GM18951 (cell line): ENCODE data around the gene EVA1C.
A peak's percentile ranks its signal among the peaks of the same experiment; 100 is the strongest.
"Not testable (repeated sequence)": the region's sequence is repeated elsewhere in the genome, so short reads cannot be mapped to it uniquely, and the experiment has no call there.

Experiments used
- POLR2A ChIP-seq: IDR thresholded peaks from 4 replicates; pipeline ENCODE4 v1.6.1; 2011; ENCODE audit warnings: mild to moderate bottlenecking; ENCODE audit not compliant: insufficient read length, insufficient read depth; ENCODE audit errors: extremely low read depth
- in situ Hi-C: fragments of 300-500 bp; cut with MboI; formaldehyde crosslinking; loops from one replicate; pipeline ENCODE4 v1.12.0; 2022; ENCODE audit warnings: low sequenced_read_pairs, mixed read lengths, inconsistent platforms; ENCODE audit not compliant: unreplicated experiment

Gene EVA1C

GRCh38 chr21:32382108-32382644 is 30.3 kb upstream of the EVA1C start:
- in situ Hi-C loops: no loop called here
- no peak for TF ChIP-seq POLR2A

- in situ Hi-C loops: no loop called here
- TF ChIP-seq POLR2A: no peak
Observed at GRCh38 chr21:32383812-32384211, 28.7 kb upstream of the EVA1C start.

GRCh38 chr21:32386195-32386870 is 26.2 kb upstream of the EVA1C start:
- in situ Hi-C loops: no loop called here
- no peak for TF ChIP-seq POLR2A

- in situ Hi-C loops: no loop called here
- TF ChIP-seq POLR2A: no peak
Observed at GRCh38 chr21:32387151-32387550, 25.4 kb upstream of the EVA1C start.

GRCh38 chr21:32388306-32388705 is 24.2 kb upstream of the EVA1C start:
- no peak for TF ChIP-seq POLR2A

GRCh38 chr21:32389337-32390015 is 23.0 kb upstream of the EVA1C start:
- TF ChIP-seq POLR2A: no peak

More at GRCh38 chr21:32388306-32388705, 24.2 kb upstream of the EVA1C start:
- in situ Hi-C loops: no loop called here

GRCh38 chr21:32390537-32391224 is 21.8 kb upstream of the EVA1C start:
- in situ Hi-C loops: not testable (repeated sequence)

More at GRCh38 chr21:32389337-32390015, 23.0 kb upstream of the EVA1C start:
- in situ Hi-C loops: no loop called here

- in situ Hi-C loops: no loop called here
- TF ChIP-seq POLR2A: no peak
Observed at GRCh38 chr21:32391755-32392154, 20.8 kb upstream of the EVA1C start.

GRCh38 chr21:32392299-32392879 is 20.1 kb upstream of the EVA1C start:
- TF ChIP-seq POLR2A: no peak
- in situ Hi-C loops: no loop called here

GRCh38 chr21:32392880-32393676 is 19.4 kb upstream of the EVA1C start, which contains the start of gene URB1:
TSS of gene URB1 (minus strand) at chr21:32393012. CDS start at chr21:32392910, 102 bp downstream.
- TF ChIP-seq POLR2A: peak; percentile 88
- in situ Hi-C loops: no loop called here

- in situ Hi-C loops: no loop called here
- no peak for TF ChIP-seq POLR2A
Observed at GRCh38 chr21:32393677-32394001, 18.9 kb upstream of the EVA1C start.

GRCh38 chr21:32403201-32403777 is 9.2 kb upstream of the EVA1C start:
- in situ Hi-C loops: loop anchor here (10.0 kb wide), 1 partner anchor 202 kb away; no protein-coding TSS in a partner anchor
- no peak for TF ChIP-seq POLR2A
